SJCRH30 (cell line): Measurements from ENCODE around the gene AKTIP. TPM values are rescaled to one million over a fixed set of nuclear protein-coding genes. Genes with fewer than 3 reads are reported as not detected.
"Not testable (repeated sequence)": the region's sequence is repeated elsewhere in the genome, so short reads cannot be mapped to it uniquely, and the experiment has no call there.

Source experiments
- DNase-seq, 2 experiments: peaks; one replicate each; pipeline ENCODE4 v3.0.0-alpha.2; 2015 to 2020
- H3K27ac ChIP-seq: fragments of 250-450 bp; sonication (Bioruptor Pico); 2 replicates; pipeline ENCODE4 v1.5.1; 2020; ENCODE audit warnings: mild to moderate bottlenecking, moderate library complexity
- H3K27me3 ChIP-seq: fragments of 250-450 bp; sonication (Bioruptor Pico); 2 replicates; pipeline ENCODE4 v1.5.1; 2020; ENCODE audit warnings: mild to moderate bottlenecking, moderate library complexity
- H3K36me3 ChIP-seq: fragments of 250-450 bp; sonication (Bioruptor Pico); 2 replicates; pipeline ENCODE4 v1.5.1; 2020; ENCODE audit warnings: mild to moderate bottlenecking, moderate library complexity
- H3K4me1 ChIP-seq: fragments of 250-450 bp; sonication (Bioruptor Pico); 2 replicates; pipeline ENCODE4 v1.5.1; 2020; ENCODE audit warnings: mild to moderate bottlenecking, moderate library complexity
- H3K4me3 ChIP-seq: fragments of 250-450 bp; sonication (Bioruptor Pico); 2 replicates; pipeline ENCODE4 v1.5.1; 2020; ENCODE audit warnings: mild to moderate bottlenecking, moderate library complexity
- H3K9me3 ChIP-seq: fragments of 250-450 bp; sonication (Bioruptor Pico); replicated peaks from 2 replicates; pipeline ENCODE4 v1.5.1; 2020; ENCODE audit warnings: mild to moderate bottlenecking, moderate library complexity
- total RNA-seq: library from RNA; depleted of rRNA; stranded (reverse); fragments of >200 nt; shearing (Covaris generic); gene quantifications from 2 replicates; pipeline ENCODE4 v1.2.3, GENCODE V29; 2014

AKTIP gene
- total RNA-seq, 1 experiment from 2014 or later = 15.8 TPM

- Histone ChIP-seq H3K4me1 (peaks cover 35% of the 10 kb centered on the region), H3K4me3 (no peak overlapping the region), H3K27ac (no peak overlapping the region; the same call in 1 of the 2 replicates), H3K9me3 (no peaks in the 10 kb centered on the region), H3K36me3 (no peaks in the 10 kb centered on the region), H3K27me3 (no peaks in the 10 kb centered on the region)
- DNase-seq = no peak
These were observed 21.1 kb upstream of the AKTIP start for GRCh38 chr16:53523971-53524548.

GRCh38 chr16:53523126-53523804, 20.3 kb upstream of the AKTIP start:
- no peaks in the 10 kb centered on the region for H3K27me3 ChIP-seq
- no peaks in the 10 kb centered on the region for H3K9me3 ChIP-seq
- peak; percentile 81 to 91 for DNase-seq
- H3K36me3 ChIP-seq = no peaks in the 10 kb centered on the region
- peaks cover 37% of the 10 kb centered on the region for H3K4me1 ChIP-seq
- peak overlapping the region; percentile 11; the same call in 1 of the 2 replicates for H3K4me3 ChIP-seq
- peak overlapping the region; percentile 74 for H3K27ac ChIP-seq

GRCh38 chr16:53519417-53520091, 16.5 kb upstream of the AKTIP start:
- no peak for DNase-seq
- Histone ChIP-seq H3K4me1 (peaks cover 38% of the 10 kb centered on the region), H3K27me3 (no peaks in the 10 kb centered on the region), H3K9me3 (no peaks in the 10 kb centered on the region), H3K4me3 (no peak overlapping the region), H3K27ac (no peak overlapping the region), H3K36me3 (no peaks in the 10 kb centered on the region)

- no peaks in the 10 kb centered on the region for H3K27me3 ChIP-seq
- no peaks in the 10 kb centered on the region for H3K36me3 ChIP-seq
- H3K4me1 ChIP-seq = peaks cover 35% of the 10 kb centered on the region
- H3K27ac ChIP-seq = no peak overlapping the region
- H3K9me3 ChIP-seq = no peaks in the 10 kb centered on the region
- peak; percentile 47 to 78 for DNase-seq
- H3K4me3 ChIP-seq = no peak overlapping the region
These were observed 15.8 kb upstream of the AKTIP start for GRCh38 chr16:53518550-53519416.

GRCh38 chr16:53517851-53518250, 14.8 kb upstream of the AKTIP start:
- Histone ChIP-seq H3K4me3 (no peak overlapping the region), H3K4me1 (peaks cover 26% of the 10 kb centered on the region), H3K36me3 (no peaks in the 10 kb centered on the region), H3K9me3 (no peaks in the 10 kb centered on the region), H3K27ac (no peak overlapping the region), H3K27me3 (no peaks in the 10 kb centered on the region)
- no peak for DNase-seq

- H3K4me3 ChIP-seq = no peak overlapping the region
- no peak overlapping the region for H3K27ac ChIP-seq
- peaks cover 29% of the 10 kb centered on the region for H3K4me1 ChIP-seq
- H3K9me3 ChIP-seq = no peaks in the 10 kb centered on the region
- DNase-seq = no peak
- no peaks in the 10 kb centered on the region for H3K27me3 ChIP-seq
- no peaks in the 10 kb centered on the region for H3K36me3 ChIP-seq
These were observed 12.8 kb upstream of the AKTIP start for GRCh38 chr16:53515811-53516210.

- no peaks in the 10 kb centered on the region for H3K36me3 ChIP-seq
- H3K4me3 ChIP-seq = no peak overlapping the region
- peaks cover 26% of the 10 kb centered on the region for H3K4me1 ChIP-seq
- H3K9me3 ChIP-seq = no peaks in the 10 kb centered on the region
- no peak overlapping the region for H3K27ac ChIP-seq
- DNase-seq = no peak
- no peaks in the 10 kb centered on the region for H3K27me3 ChIP-seq
These were observed 12.2 kb upstream of the AKTIP start for GRCh38 chr16:53515259-53515658.

- H3K4me3 ChIP-seq, H3K36me3 ChIP-seq, DNase-seq, H3K27me3 ChIP-seq, H3K27ac ChIP-seq, H3K9me3 ChIP-seq: not testable (repeated sequence)
- peaks cover 14% of the 10 kb centered on the region for H3K4me1 ChIP-seq
These were observed 9.8 kb upstream of the AKTIP start for GRCh38 chr16:53512795-53513194.

- Histone ChIP-seq H3K4me1 (peaks cover 14% of the 10 kb centered on the region), H3K9me3 (no peaks in the 10 kb centered on the region), H3K27ac (no peak overlapping the region), H3K27me3 (no peaks in the 10 kb centered on the region), H3K36me3 (no peaks in the 10 kb centered on the region), H3K4me3 (no peak overlapping the region)
- DNase-seq = peak; percentile 46 to 72
These were observed 8.6 kb upstream of the AKTIP start for GRCh38 chr16:53511403-53512280.

GRCh38 chr16:53511084-53511402, 8.0 kb upstream of the AKTIP start:
- no peaks in the 10 kb centered on the region for H3K27me3 ChIP-seq
- H3K27ac ChIP-seq = no peak overlapping the region

GRCh38 chr16:53510704-53511070, 7.7 kb upstream of the AKTIP start:
- Histone ChIP-seq H3K9me3 (no peaks in the 10 kb centered on the region), H3K4me1 (peaks cover 14% of the 10 kb centered on the region), H3K27me3 (no peaks in the 10 kb centered on the region), H3K36me3 (no peaks in the 10 kb centered on the region), H3K4me3 (no peak overlapping the region), H3K27ac (no peak overlapping the region)
- DNase-seq = no peak

More at GRCh38 chr16:53511084-53511402, 8.0 kb upstream of the AKTIP start:
- no peak for DNase-seq
- Histone ChIP-seq H3K4me3 (no peak overlapping the region), H3K4me1 (peaks cover 14% of the 10 kb centered on the region), H3K36me3 (no peaks in the 10 kb centered on the region), H3K9me3 (no peaks in the 10 kb centered on the region)

GRCh38 chr16:53509906-53510703, 7.1 kb upstream of the AKTIP start:
- H3K27ac ChIP-seq = no peak overlapping the region
- peak; percentile 76 to 91 for DNase-seq
- peaks cover 14% of the 10 kb centered on the region for H3K4me1 ChIP-seq

GRCh38 chr16:53507464-53508179, 4.6 kb upstream of the AKTIP start:
- no peaks in the 10 kb centered on the region for H3K9me3 ChIP-seq
- DNase-seq = no peak
- H3K4me3 ChIP-seq = no peak overlapping the region
- no peaks in the 10 kb centered on the region for H3K27me3 ChIP-seq
- H3K36me3 ChIP-seq = no peaks in the 10 kb centered on the region
- peaks cover 21% of the 10 kb centered on the region for H3K4me1 ChIP-seq
- H3K27ac ChIP-seq = no peak overlapping the region

More at GRCh38 chr16:53509906-53510703, 7.1 kb upstream of the AKTIP start:
- Histone ChIP-seq H3K4me3 (peak overlapping the region; percentile 32), H3K27me3 (no peaks in the 10 kb centered on the region), H3K36me3 (no peaks in the 10 kb centered on the region), H3K9me3 (no peaks in the 10 kb centered on the region)
